Activated T-helper 9 cell treated with anti-CD3 and anti-CD28 coated beads, Interleukin-2, amount 50 U/mL, for 16 hours (primary cell): ENCODE measurements around the gene DTWD2.
"Not testable (repeated sequence)": the region's sequence is repeated elsewhere in the genome, so short reads cannot be mapped to it uniquely, and the experiment has no call there.

Experiments
- DNase-seq: peaks from one replicate; pipeline ENCODE4 v3.0.0-alpha.2; 2020; ENCODE audit warnings: low read depth

DTWD2 gene

GRCh38 chr5:118996098-118996497 lies 7.8 kb upstream of the DTWD2 start:
- DNase-seq = no peak

GRCh38 chr5:118994595-118994994 lies 6.2 kb upstream of the DTWD2 start:
- DNase-seq = no peak

DNA sequence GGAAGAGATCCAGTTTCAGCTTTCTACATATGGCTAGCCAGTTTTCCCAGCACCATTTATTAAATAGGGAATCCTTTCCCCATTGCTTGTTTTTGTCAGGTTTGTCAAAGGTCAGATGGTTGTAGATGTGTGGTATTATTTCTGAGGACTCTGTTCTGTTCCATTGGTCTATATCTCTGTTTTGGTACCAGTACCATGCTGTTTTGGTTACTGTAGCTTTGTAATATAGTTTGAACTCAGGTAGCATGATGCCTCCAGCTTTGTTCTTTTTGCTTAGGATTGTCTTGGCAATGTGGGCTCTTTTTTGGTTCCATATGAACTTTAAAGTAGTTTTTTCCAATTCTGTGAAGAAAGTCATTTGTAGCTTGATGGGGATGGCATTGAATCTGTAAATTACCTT lies 4.8 kb upstream of the DTWD2 start:
- DNase-seq = not testable (repeated sequence)

- not testable (repeated sequence) for DNase-seq
Measured at GRCh38 chr5:118992055-118992454, 3.7 kb upstream of the DTWD2 start.

DNA sequence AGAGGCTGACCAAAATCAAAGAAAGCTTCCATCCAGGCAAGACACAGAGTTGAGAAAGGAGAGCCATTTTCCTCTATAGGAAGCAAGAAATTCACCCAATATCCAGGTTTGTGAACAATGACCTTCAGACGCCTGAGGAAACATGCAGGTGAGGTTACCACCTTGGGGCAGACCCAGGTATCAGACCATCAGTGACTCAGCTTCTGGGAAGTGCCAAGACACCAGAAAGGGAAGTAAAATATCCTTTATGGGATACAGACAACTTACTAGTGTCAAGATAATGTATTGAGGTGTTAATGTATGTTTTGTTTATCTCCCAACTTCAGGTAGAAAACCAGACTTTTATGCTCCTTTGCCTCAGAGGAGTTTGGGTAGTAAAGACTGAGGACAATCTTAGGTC lies 2.2 kb upstream of the DTWD2 start:
- DNase-seq = no peak

DNA sequence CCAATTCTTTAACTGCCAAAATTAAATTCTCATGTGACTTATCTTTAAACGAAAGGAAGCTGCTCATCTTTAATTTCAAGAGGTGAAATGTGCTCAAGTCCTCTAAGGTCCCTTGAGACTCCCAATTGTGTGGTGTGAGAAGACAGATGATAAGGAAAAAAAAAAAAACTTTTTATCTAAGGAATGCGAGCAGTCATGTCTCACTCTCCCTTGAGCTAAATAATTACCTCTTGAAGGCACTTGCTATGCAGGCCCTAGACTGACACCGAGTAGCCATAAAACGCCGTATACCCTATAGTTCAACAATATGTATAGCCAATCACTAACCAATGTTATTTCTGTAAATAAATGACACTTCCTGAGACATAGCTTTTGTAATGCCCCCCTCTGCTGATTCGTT lies 1.5 kb upstream of the DTWD2 start:
- DNase-seq = no peak

- no peak for DNase-seq
Measured at GRCh38 chr5:118988866-118989180, 476 bp upstream of the DTWD2 start.

DNA sequence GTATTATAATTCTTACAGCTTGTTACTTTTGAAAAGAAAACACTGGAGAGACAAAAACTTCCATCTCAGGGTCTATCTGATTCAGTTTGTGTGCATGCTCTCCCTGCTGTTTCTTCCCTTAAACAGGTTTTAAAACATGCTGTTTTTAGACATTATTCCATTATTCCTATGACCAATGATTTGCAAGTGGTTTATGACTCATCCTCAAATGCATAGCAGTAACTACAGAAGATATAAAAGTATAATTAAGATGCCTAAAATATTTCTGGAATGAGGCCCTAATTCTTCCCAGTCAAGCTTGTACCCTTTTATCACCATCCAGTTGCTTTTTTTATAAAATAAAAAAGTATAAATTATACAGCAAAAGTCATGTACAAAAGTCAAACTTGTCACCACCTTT lies 3.7 kb downstream of the DTWD2 start:
- no peak for DNase-seq

DNA sequence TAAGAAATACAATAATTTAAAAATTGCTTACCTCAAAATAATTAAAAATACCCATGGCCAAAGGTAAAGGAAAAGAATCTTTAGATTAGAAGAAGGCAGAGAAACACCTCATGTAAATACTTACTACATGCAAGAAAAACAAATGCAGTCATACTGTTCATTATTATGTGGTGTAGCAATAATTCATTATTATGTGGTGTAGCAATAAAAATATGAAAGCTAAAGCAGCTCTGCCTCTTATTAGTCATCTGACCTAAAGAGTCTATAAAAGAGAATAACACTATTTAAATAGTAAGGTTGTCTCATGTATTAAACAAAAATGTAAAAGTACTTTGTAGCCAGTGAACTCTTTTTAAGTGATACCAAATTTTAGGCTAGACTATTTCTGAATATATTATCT lies 6.6 kb downstream of the DTWD2 start:
- no peak for DNase-seq

DNA sequence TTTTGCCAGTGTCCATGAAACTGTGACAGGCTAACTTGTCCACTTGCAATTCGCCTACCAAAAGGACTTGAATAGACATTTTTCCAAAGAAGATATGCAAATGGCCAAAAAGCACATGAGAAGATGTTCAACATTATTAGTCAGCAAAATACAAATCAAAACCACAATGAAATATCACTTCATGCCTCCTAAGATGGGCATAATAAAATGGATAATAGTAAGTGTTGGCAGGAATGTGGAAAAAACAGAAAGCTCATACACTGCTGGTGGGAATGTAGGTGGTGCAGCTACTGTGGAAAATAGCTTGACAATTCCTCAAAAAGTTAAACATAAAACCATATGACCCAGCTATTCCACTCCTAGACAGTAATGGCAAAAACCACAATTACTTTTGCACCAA lies 7.9 kb downstream of the DTWD2 start:
- no peak for DNase-seq

DNA sequence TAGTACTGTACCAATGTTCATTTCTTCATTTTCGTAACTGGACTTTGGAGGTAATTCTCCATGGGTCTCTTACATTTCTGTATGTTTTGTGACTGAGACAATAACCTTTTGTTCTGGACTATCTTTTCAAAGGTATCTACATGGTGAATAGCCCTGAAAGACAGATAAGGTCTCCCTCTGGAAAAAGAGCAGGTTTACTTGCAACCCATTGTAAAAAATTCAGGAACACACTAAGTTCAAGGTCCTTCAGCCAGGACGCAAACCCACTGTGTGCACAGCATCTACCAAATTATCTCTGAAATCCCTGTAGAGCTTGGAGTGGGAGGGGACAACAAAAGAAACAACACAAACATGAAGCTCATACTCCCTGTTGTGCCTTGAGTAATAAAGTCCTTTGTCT lies 8.3 kb downstream of the DTWD2 start:
- DNase-seq = no peak

DNA sequence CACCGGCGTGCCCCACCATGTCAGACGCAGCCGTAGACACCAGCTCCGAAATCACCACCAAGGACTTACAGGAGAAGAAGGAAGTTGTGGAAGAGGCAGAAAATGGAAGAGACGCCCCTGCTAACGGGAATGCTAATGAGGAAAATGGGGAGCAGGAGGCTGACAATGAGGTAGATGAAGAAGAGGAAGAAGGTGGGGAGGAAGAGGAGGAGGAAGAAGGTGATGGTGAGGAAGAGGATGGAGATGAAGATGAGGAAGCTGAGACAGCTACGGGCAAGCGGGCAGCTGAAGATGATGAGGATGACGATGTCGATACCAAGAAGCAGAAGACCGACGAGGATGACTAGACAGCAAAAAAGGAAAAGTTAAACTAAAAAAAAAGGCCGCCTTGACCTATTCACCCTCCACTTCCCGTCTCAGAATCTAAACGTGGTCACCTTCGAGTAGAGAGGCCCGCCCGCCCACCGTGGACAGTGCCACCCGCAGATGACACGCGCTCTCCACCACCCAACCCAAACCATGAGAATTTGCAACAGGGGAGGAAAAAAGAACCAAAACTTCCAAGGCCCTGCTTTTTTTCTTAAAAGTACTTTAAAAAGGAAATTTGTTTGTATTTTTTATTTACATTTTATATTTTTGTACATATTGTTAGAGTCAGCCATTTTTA lies 14.4 kb downstream of the DTWD2 start:
- DNase-seq = not testable (repeated sequence)

DNA sequence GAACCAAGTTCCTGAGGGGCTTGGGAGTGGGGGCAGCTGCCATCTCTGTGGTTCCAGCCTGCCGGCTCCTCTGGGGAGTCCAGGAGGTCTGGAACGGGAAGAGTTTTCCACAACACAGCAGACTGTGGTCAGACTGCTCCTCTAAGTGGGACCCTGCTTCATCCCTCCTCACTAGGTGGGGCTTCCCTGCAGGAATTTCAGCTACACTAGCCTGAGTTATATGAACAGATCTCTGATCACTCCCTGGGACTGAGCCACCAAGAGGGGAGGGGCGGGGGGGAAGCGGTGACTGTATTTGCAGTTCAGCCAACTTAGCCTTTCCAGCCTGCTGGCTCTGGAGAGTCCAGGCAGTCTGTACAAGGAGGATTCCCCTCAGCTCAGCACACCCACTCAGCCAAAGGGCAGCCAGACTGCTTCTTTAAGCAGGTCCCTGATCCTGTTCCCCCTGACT lies 19.4 kb downstream of the DTWD2 start:
- DNase-seq = no peak

- no peak for DNase-seq
Measured at GRCh38 chr5:118968406-118968911, 19.9 kb downstream of the DTWD2 start.

- no peak for DNase-seq
Measured at GRCh38 chr5:118967059-118967508, 21.3 kb downstream of the DTWD2 start.

GRCh38 chr5:118965890-118966289 lies 22.5 kb downstream of the DTWD2 start:
- no peak for DNase-seq

- DNase-seq = not testable (repeated sequence)
Measured at GRCh38 chr5:118964970-118965369, 23.4 kb downstream of the DTWD2 start.

GRCh38 chr5:118964388-118964787 lies 24.0 kb downstream of the DTWD2 start:
- not testable (repeated sequence) for DNase-seq

GRCh38 chr5:118963169-118963568 lies 25.2 kb downstream of the DTWD2 start:
- no peak for DNase-seq

GRCh38 chr5:118960557-118960956 lies 27.8 kb downstream of the DTWD2 start:
- no peak for DNase-seq

DNA sequence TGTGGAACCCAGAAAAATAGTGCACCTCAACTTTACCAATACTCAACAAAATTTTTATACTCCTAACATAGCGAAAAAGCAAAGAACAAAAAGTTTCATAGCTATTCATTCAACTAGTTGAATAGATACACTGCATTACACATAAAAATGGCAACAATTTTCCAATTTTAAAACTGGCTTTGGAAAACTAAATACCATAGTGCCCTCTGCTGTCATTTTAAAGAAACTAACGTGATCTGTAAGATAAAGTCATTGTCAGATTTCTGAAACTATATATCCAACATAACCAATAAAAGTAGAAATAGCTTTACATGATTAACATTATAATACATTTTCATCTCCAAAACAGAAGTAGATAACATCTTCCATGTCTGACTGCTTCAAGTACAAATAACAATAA lies 31.6 kb downstream of the DTWD2 start:
- DNase-seq = no peak

GRCh38 chr5:118953652-118954005 lies 34.7 kb downstream of the DTWD2 start:
- no peak for DNase-seq

DNA sequence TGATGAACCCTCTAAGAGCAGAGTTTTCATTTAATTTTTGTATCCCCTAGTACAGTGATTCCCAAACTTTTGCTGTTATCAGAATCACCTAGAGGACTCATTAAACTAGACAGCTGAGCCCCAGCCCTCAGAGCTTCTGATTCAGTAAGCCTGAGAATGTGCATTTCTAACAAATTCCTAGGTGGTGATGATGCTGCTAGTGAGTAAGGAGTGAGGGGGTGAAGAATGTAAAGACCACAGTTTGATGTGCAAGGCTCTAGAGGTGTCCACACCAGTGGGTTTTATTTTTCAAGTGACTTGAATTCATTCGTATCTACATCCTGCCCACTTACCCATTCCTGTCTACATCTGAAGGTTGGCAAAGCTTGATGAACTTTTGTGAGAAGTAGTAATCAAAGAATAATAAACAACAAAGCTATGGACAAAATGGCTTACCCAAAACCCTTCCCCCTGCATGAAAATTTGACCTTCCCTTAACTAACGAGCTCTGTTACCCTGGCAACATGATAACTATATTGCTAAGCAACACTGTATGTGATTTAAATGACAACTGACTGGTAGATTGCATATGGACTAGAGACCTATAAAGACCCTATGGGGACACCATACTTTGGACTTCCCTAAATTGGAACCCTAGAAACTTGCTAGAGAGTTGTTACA lies 35.2 kb downstream of the DTWD2 start:
- DNase-seq = no peak

GRCh38 chr5:118952306-118952705 lies 36.0 kb downstream of the DTWD2 start:
- not testable (repeated sequence) for DNase-seq
